Nephron progenitor cell (in vitro differentiated cells): ENCODE measurements around the gene PDK4.
A peak's percentile ranks its signal among the peaks of the same experiment; 100 is the strongest.

ENCODE experiments used
- DNase-seq: peaks from one replicate; pipeline ENCODE4 v3.0.0; 2021
- H3K27ac Mint-ChIP-seq: 2 replicates; pipeline ENCODE4 v1.8.0; 2021; ENCODE audit warnings: mild to moderate bottlenecking, moderate library complexity, mixed read lengths
- H3K27me3 Mint-ChIP-seq: 2 replicates; pipeline ENCODE4 v1.8.0; 2021; ENCODE audit warnings: mild to moderate bottlenecking, low read depth, mixed read lengths; ENCODE audit not compliant: poor library complexity
- H3K36me3 Mint-ChIP-seq: 2 replicates; pipeline ENCODE4 v1.8.0; 2021; ENCODE audit warnings: low read depth, mixed read lengths
- H3K4me1 Mint-ChIP-seq: 2 replicates; pipeline ENCODE4 v1.8.0; 2021; ENCODE audit warnings: mixed read lengths
- H3K4me3 Mint-ChIP-seq: 2 replicates; pipeline ENCODE4 v1.8.0; 2021; ENCODE audit warnings: mild to moderate bottlenecking, moderate library complexity, mixed read lengths
- H3K9me3 Mint-ChIP-seq: 2 replicates; pipeline ENCODE4 v1.8.0; 2021; ENCODE audit warnings: mild to moderate bottlenecking, moderate library complexity, mixed read lengths
- TF ChIP-seq, protein P1 (sequence below): fragments of 200-600 bp; sonication (generic); IDR thresholded peaks from 2 replicates; pipeline ENCODE4 v1.5.0; 2021; ENCODE audit warnings: antibody characterized with exemption

Gene PDK4

DNA sequence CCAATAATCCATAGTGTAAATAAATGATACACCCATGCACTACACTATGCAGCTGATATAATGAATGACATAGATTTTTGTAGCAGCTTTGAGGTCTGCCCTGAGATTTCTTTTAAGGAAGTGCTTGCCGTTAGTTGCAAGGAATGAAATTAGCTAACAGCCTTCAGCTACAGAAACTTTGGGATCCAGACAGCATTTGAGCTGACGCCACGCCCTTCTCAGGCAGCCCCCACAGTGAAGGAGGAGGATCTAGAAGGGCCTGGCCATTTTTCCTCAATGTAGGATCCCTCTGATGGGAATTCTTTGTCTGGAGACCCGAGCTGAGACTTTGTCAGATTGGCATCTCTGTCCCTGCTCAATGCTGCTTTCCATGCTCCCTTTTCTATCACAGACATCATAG, 6.1 kb upstream of the PDK4 start:
- Mint-ChIP-seq H3K4me3 (no peak overlapping the region), H3K27me3 (peaks cover 58% of the 10 kb centered on the region), H3K27ac (no peak overlapping the region), H3K36me3 (peaks cover 7% of the 10 kb centered on the region), H3K9me3 (peaks cover 21% of the 10 kb centered on the region), H3K4me1 (peaks cover 22% of the 10 kb centered on the region)
- DNase-seq = no peak
- TF ChIP-seq, protein P1, sequence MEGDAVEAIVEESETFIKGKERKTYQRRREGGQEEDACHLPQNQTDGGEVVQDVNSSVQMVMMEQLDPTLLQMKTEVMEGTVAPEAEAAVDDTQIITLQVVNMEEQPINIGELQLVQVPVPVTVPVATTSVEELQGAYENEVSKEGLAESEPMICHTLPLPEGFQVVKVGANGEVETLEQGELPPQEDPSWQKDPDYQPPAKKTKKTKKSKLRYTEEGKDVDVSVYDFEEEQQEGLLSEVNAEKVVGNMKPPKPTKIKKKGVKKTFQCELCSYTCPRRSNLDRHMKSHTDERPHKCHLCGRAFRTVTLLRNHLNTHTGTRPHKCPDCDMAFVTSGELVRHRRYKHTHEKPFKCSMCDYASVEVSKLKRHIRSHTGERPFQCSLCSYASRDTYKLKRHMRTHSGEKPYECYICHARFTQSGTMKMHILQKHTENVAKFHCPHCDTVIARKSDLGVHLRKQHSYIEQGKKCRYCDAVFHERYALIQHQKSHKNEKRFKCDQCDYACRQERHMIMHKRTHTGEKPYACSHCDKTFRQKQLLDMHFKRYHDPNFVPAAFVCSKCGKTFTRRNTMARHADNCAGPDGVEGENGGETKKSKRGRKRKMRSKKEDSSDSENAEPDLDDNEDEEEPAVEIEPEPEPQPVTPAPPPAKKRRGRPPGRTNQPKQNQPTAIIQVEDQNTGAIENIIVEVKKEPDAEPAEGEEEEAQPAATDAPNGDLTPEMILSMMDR = no peak

DNA sequence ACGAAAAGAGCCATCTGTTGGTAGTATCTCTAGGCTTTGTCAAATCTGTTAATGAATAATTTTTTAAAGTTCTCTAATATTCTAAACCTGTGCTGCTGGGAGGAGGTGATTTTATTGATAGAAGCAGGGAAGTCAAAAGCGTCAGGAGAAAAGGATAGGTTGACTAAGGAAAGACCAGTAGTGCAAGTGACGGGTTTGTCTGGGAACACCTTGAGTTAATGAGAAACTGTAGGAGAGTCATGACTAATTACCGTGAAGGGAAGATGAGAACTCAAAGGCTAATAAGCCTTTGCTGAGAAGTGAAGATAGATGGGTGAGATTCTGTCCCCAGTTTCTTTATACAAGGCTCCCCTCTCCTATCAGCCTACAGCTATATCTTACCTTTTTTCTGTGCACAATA, 5.0 kb upstream of the PDK4 start:
- TF ChIP-seq, protein P1 = no peak
- Mint-ChIP-seq H3K4me1 (peaks cover 24% of the 10 kb centered on the region), H3K4me3 (no peak overlapping the region), H3K9me3 (peaks cover 10% of the 10 kb centered on the region), H3K27me3 (peaks cover 66% of the 10 kb centered on the region), H3K36me3 (no peaks in the 10 kb centered on the region), H3K27ac (no peak overlapping the region)
- no peak for DNase-seq

DNA sequence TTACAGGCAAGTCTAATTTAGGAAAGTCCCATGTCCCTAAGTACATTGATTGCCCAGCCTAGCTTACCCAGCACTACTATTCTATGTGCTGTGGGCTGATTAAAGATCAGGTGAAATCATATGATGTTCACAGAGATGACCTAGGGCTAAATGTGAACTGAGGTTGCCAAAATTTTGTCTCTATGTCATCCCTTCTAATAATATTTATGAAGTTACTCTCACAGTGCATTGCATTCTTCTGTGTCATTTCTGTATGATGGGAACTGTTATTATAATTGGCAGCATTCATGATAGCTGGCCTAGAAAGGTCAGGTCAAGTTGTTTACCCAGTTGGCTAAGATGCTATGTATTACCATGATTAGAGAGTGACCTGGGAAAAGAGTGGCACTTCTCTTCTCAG, 2.8 kb upstream of the PDK4 start:
- Mint-ChIP-seq H3K36me3 (no peaks in the 10 kb centered on the region), H3K27me3 (peaks cover 82% of the 10 kb centered on the region), H3K9me3 (no peaks in the 10 kb centered on the region), H3K27ac (no peak overlapping the region), H3K4me1 (peaks cover 28% of the 10 kb centered on the region), H3K4me3 (no peak overlapping the region)
- TF ChIP-seq, protein P1 = no peak
- DNase-seq = no peak

DNA sequence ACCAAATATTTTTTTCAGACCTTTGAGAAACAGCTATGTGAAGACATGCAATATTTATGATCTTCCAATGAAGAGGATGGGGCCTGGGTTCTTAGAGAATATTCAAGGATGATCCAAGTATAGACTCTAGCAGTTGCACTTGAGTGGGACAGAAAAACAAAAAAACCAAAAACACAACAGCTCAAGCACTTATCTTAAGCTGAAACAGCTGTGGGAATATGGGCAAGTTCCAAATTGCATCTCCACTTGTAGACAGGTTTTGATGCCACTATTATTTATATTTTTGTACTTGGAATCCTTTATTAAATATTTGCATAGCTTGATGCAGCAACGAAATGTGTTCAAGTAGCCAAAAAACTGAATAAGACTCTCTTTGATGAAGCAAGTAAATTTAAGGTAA, 2.2 kb upstream of the PDK4 start:
- Mint-ChIP-seq H3K27ac (no peak overlapping the region), H3K4me3 (no peak overlapping the region), H3K36me3 (no peaks in the 10 kb centered on the region), H3K9me3 (no peaks in the 10 kb centered on the region), H3K27me3 (peaks cover 83% of the 10 kb centered on the region), H3K4me1 (peaks cover 28% of the 10 kb centered on the region)
- DNase-seq = no peak
- TF ChIP-seq, protein P1 = no peak

DNA sequence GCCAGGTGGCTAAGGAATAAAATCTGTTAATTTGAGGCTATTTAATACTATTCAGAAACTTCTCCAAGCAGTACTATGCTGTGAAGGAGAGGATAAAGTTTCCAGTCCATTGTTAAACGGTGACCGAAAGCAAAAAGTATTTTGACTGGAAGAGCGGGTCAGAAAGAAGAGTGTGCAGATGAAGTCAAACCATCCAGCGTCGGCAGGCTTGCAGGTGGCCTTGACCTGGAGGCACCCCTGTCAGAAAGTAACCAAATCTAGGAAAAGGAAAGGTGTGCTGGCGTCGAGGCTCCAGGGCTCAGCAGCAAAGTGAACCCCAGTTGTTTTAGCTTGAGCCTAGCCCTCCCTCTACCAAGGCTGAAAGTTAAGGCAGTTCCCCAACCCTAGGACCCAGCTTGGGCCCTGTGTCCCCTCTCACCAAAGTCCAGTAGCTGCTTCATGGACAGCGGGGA, 544 bp downstream of the PDK4 start:
- H3K27ac Mint-ChIP-seq = no peak overlapping the region
- peak overlapping the region; percentile 85 for H3K4me3 Mint-ChIP-seq
- H3K9me3 Mint-ChIP-seq = no peaks in the 10 kb centered on the region
- TF ChIP-seq, protein P1 = no peak
- no peak for DNase-seq
- peaks cover 82% of the 10 kb centered on the region for H3K27me3 Mint-ChIP-seq
- no peaks in the 10 kb centered on the region for H3K36me3 Mint-ChIP-seq
- H3K4me1 Mint-ChIP-seq = peaks cover 18% of the 10 kb centered on the region

DNA sequence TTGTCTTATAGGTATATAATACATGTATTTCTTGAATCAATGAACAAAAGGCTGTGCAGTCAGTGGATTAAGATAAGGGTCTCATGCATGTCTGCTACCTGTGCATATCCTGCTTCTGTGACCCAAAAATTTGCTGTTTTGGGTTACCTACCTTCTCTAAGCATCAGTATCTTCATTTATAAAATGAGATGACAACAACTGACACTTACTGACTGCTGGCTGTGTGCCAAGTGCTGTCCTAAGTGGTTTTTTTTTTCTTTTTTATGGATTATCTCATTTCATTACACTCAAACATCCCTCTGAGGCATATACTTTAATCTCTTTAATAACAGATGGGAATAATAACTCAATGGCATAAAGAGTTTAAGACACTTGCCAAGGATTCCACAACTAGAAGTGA, 2.1 kb downstream of the PDK4 start:
- Mint-ChIP-seq H3K4me1 (peaks cover 18% of the 10 kb centered on the region), H3K9me3 (no peaks in the 10 kb centered on the region), H3K27ac (no peak overlapping the region), H3K4me3 (no peak overlapping the region), H3K36me3 (no peaks in the 10 kb centered on the region), H3K27me3 (peaks cover 69% of the 10 kb centered on the region)
- TF ChIP-seq, protein P1 = no peak
- DNase-seq = no peak
